HG03565 (cell line): ENCODE measurements around the gene PACS2.

Experiments used
- ATAC-seq: cut with Tn5 transposase; IDR thresholded peaks from one replicate; pipeline ENCODE4 v1.9.1; 2021; ENCODE audit warnings: mild to moderate bottlenecking, moderate library complexity; ENCODE audit not compliant: unreplicated experiment

The PACS2 gene

GRCh38 chr14:105436891-105437722, 122.6 kb downstream of the PACS2 start:
- ATAC-seq = no peak

GRCh38 chr14:105437723-105438500, 123.4 kb downstream of the PACS2 start:
- ATAC-seq = no peak

- no peak for ATAC-seq
Observed at GRCh38 chr14:105439179-105439578, 124.6 kb downstream of the PACS2 start.

- ATAC-seq = no peak
Observed at GRCh38 chr14:105439710-105440553, 125.4 kb downstream of the PACS2 start.

- no peak for ATAC-seq
Observed at GRCh38 chr14:105440554-105440900, 126.0 kb downstream of the PACS2 start.

GRCh38 chr14:105440992-105441391, 126.4 kb downstream of the PACS2 start:
- ATAC-seq = no peak

GRCh38 chr14:105442125-105442524, 127.6 kb downstream of the PACS2 start:
- no peak for ATAC-seq

GRCh38 chr14:105442834-105443233, 128.3 kb downstream of the PACS2 start:
- no peak for ATAC-seq

- no peak for ATAC-seq
Observed at GRCh38 chr14:105444859-105445258, 130.3 kb downstream of the PACS2 start.

GRCh38 chr14:105445290-105445689, 130.7 kb downstream of the PACS2 start:
- ATAC-seq = no peak

GRCh38 chr14:105445901-105446845, 131.6 kb downstream of the PACS2 start:
- no peak for ATAC-seq

GRCh38 chr14:105446971-105447370, 132.4 kb downstream of the PACS2 start:
- ATAC-seq = no peak
